PC-3 (cell line): ENCODE measurements around the gene KRTAP4-4. TPM values are rescaled to one million over a fixed set of nuclear protein-coding genes. Genes with fewer than 3 reads are reported as not detected.
A peak's percentile ranks its signal among the peaks of the same experiment; 100 is the strongest.
"Not testable (repeated sequence)": the region's sequence is repeated elsewhere in the genome, so short reads cannot be mapped to it uniquely, and the experiment has no call there.

Experiments
- ATAC-seq: fragments of 200-7000 bp; cut with Tn5 transposase; 2 replicates; pipeline ENCODE4 v1.9.1; 2020; ENCODE audit warnings: mild to moderate bottlenecking, moderate library complexity
- BruUV-seq: library from RNA; stranded (reverse); fragments of 400-500 nt; replicated peaks from 2 replicates; lab custom pipeline; 2021; lab: Mats Ljungman, UMichigan
- CTCF ChIA-PET: fragments of 300-600 bp; sonication (Branson Sonifier 250); formaldehyde crosslinking; loops from one replicate; lab custom pipeline; 2022; ENCODE audit warnings: antibody characterized with exemption; lab: Charles Lee
- POLR2A ChIA-PET: fragments of 300-600 bp; sonication (Branson Sonifier 250); formaldehyde crosslinking; loops from one replicate; lab custom pipeline; 2022; ENCODE audit warnings: antibody characterized with exemption; ENCODE audit not compliant: unreplicated experiment; lab: Charles Lee
- DNase-seq: peaks from one replicate; pipeline ENCODE4 v3.0.0-alpha.2; 2015
- H2AFZ ChIP-seq: fragments of 300-600 bp; sonication (generic); 2 replicates; pipeline ENCODE4 v1.6.0; 2016; ENCODE audit warnings: antibody characterized with exemption, low read length
- H3F3A ChIP-seq: fragments of 300-600 bp; sonication (generic); one replicate; pipeline ENCODE4 v1.6.0; 2017; ENCODE audit warnings: antibody characterized with exemption, low read length, control low read depth, mild to moderate bottlenecking; ENCODE audit not compliant: unreplicated experiment
- H3K27ac ChIP-seq: fragments of 300-600 bp; sonication (generic); 2 replicates; pipeline ENCODE4 v1.5.1; 2016; ENCODE audit warnings: mild to moderate bottlenecking, low read length
- H3K27me3 ChIP-seq: fragments of 300-600 bp; sonication (generic); 2 replicates; pipeline ENCODE4 v1.6.1; 2016; ENCODE audit warnings: low read length, mixed read lengths
- H3K36me3 ChIP-seq: fragments of 300-600 bp; sonication (generic); 2 replicates; pipeline ENCODE4 v1.6.1; 2016; ENCODE audit warnings: low read depth, mixed run types, low read length, mixed read lengths
- H3K4me1 ChIP-seq: fragments of 300-600 bp; sonication (generic); 2 replicates; pipeline ENCODE4 v1.5.1; 2016; ENCODE audit warnings: low read length; ENCODE audit not compliant: insufficient read depth
- H3K4me2 ChIP-seq: fragments of 300-600 bp; sonication (generic); 2 replicates; pipeline ENCODE4 v1.6.0; 2016; ENCODE audit warnings: low read length
- H3K4me3 ChIP-seq: fragments of 300-600 bp; sonication (generic); 2 replicates; pipeline ENCODE4 v1.5.1; 2016; ENCODE audit warnings: mild to moderate bottlenecking, low read length, mixed read lengths
- H3K79me2 ChIP-seq: fragments of 300-600 bp; sonication (generic); 2 replicates; pipeline ENCODE4 v1.6.1; 2017; ENCODE audit warnings: low read length, mixed read lengths
- H3K9ac ChIP-seq: fragments of 300-600 bp; sonication (generic); 2 replicates; pipeline ENCODE4 v1.6.0; 2016; ENCODE audit warnings: mild to moderate bottlenecking, low read length
- H3K9me2 ChIP-seq: fragments of 300-600 bp; sonication (generic); replicated peaks from 2 replicates; pipeline ENCODE4 v1.6.1; 2016; ENCODE audit warnings: mixed run types, low read length, mixed read lengths
- H3K9me3 ChIP-seq: fragments of 300-600 bp; sonication (generic); 2 replicates; pipeline ENCODE4 v1.6.1; 2016; ENCODE audit warnings: low read length, mixed read lengths
- H4K20me1 ChIP-seq: fragments of 300-600 bp; sonication (generic); 2 replicates; pipeline ENCODE4 v1.6.1; 2016; ENCODE audit warnings: low read length, mixed read lengths
- CTCF ChIP-seq: fragments of 300-600 bp; sonication (generic); conservative IDR thresholded peaks from 2 replicates; pipeline ENCODE4 v1.5.1; 2017; ENCODE audit warnings: antibody characterized with exemption, low read depth, mild to moderate bottlenecking, low read length
- EZH2 ChIP-seq: fragments of 300-600 bp; sonication (generic); IDR thresholded peaks from one replicate; pipeline ENCODE4 v1.6.1; 2017; ENCODE audit warnings: antibody characterized with exemption, mild to moderate bottlenecking, low read length; ENCODE audit not compliant: unreplicated experiment
- EZH2phosphoT487 ChIP-seq: fragments of 300-600 bp; sonication (generic); IDR thresholded peaks from 2 replicates; pipeline ENCODE4 v1.6.1; 2018; ENCODE audit warnings: mild to moderate bottlenecking, antibody characterized with exemption, low read length, borderline replicate concordance
- intact Hi-C: fragments of 100-400 bp; cut with micrococcal nuclease; formaldehyde crosslinking; loops from 2 replicates; pipeline ENCODE4 v1.9.0; 2023
- total RNA-seq: library from RNA; depleted of rRNA; stranded (reverse); fragments of >200 nt; gene quantifications from 2 replicates; pipeline ENCODE4 v1.2.3, GENCODE V29; 2014

Gene KRTAP4-4
- total RNA-seq, 1 experiment from 2014 or later = not detected

GRCh38 chr17:41149652-41149985, 10.9 kb downstream of the KRTAP4-4 start, which contains the start of gene KRTAP4-5:
KRTAP4-5 (minus strand) TSS chr17:41149825; CDS start chr17:41149767, 58 bp downstream.
- no peak for TF ChIP-seq EZH2phosphoT487
- TF ChIP-seq EZH2 = no peak
- TF ChIP-seq CTCF = no peak
- CTCF ChIA-PET = no interaction called here
- Histone ChIP-seq H3K4me1 (no peaks in the 10 kb centered on the region; the same call in 1 of the 2 replicates), H3K27me3 (no peaks in the 10 kb centered on the region), H3K9me3 (no peaks in the 10 kb centered on the region), H3K4me3 (no peak within 1 kb of the TSS), H3K36me3 (no peaks in the 10 kb centered on the region), H3K9ac (no peak within 1 kb of the TSS), H4K20me1 (no peaks in the 10 kb centered on the region), H2AFZ (no peak within 1 kb of the TSS), H3K4me2 (no peak within 1 kb of the TSS), H3K27ac (no peak within 1 kb of the TSS), H3K79me2 (no peaks in the 10 kb centered on the region), H3K9me2 (no peaks in the 10 kb centered on the region), H3F3A (no peaks in the 10 kb centered on the region)
- intact Hi-C loops = no loop called here
- no TSS peak for BruUV-seq
- POLR2A ChIA-PET = interaction anchor here (0.7 kb wide), 1 partner anchor 248 kb away, joined by 3 read pairs; no protein-coding TSS in a partner anchor
- DNase-seq (no peak), ATAC-seq (no peak)

- H3K27ac ChIP-seq, H3K4me1 ChIP-seq, intact Hi-C loops, H3K4me3 ChIP-seq, H3K9me2 ChIP-seq, CTCF ChIA-PET, H3K79me2 ChIP-seq, H3K9me3 ChIP-seq, H4K20me1 ChIP-seq, H3K4me2 ChIP-seq, BruUV-seq, H2AFZ ChIP-seq, H3K27me3 ChIP-seq, H3K36me3 ChIP-seq, H3F3A ChIP-seq, H3K9ac ChIP-seq: not testable (repeated sequence)
- POLR2A ChIA-PET = interaction anchor here (0.7 kb wide), 1 partner anchor 247 kb away, joined by 3 read pairs; no protein-coding TSS in a partner anchor
- DNase-seq (peak; percentile 22), ATAC-seq (0 out of 2 replicates have a peak, but pooled peaks have one; percentile 20)
These were observed 11.4 kb downstream of the KRTAP4-4 start for GRCh38 chr17:41148971-41149651.

- DNase-seq = no peak
- no peak overlapping the region for H3K4me2 ChIP-seq
These were observed 12.9 kb downstream of the KRTAP4-4 start for GRCh38 chr17:41147531-41148204.

More at GRCh38 chr17:41147531-41148204, 12.9 kb downstream of the KRTAP4-4 start:
- Histone ChIP-seq H3K36me3 (peaks cover 3% of the 10 kb centered on the region; the same call in 1 of the 2 replicates), H3K4me1 (no peaks in the 10 kb centered on the region; the same call in 1 of the 2 replicates), H3K27me3 (no peaks in the 10 kb centered on the region), H4K20me1 (no peaks in the 10 kb centered on the region), H3K4me3 (no peak overlapping the region), H3K27ac (no peak overlapping the region), H3F3A (no peaks in the 10 kb centered on the region), H3K9ac (no peak overlapping the region), H2AFZ (no peak overlapping the region), H3K9me3 (peaks cover 6% of the 10 kb centered on the region; the same call in 1 of the 2 replicates), H3K9me2 (no peaks in the 10 kb centered on the region), H3K79me2 (no peaks in the 10 kb centered on the region)
- ATAC-seq = no peak
- intact Hi-C loops = no loop called here
- no TSS peak for BruUV-seq
- CTCF ChIA-PET = no interaction called here
- POLR2A ChIA-PET = no interaction called here
- TF ChIP-seq EZH2phosphoT487 = no peak
- no peak for TF ChIP-seq CTCF
- TF ChIP-seq EZH2 = no peak
